Esophagus muscularis mucosa (tissue), 4 donors: Measurements from ENCODE around the gene DLX3. TPM values are rescaled to one million over a fixed set of nuclear protein-coding genes. Genes with fewer than 3 reads are reported as not detected.

Experiments
- DNase-seq: peaks from one replicate; pipeline ENCODE4 v3.0.0-alpha.2; 2017; ENCODE audit errors: extremely low spot score
- H3K27ac ChIP-seq, 4 donors: fragments of 200-600 bp; sonication (generic); replicated peaks in 1 of 4; 1 replicate in 3 of 4; 2 replicates in 1 of 4; pipeline ENCODE4 v1.5.1; 2016 to 2019; ENCODE audit warnings: mild to moderate bottlenecking in 1 of 4
- H3K27me3 ChIP-seq, 4 donors: fragments of 200-600 bp; sonication (generic); one replicate each; pipeline versions ENCODE4 v1.5.1 to v1.6.0; 2016 to 2019
- H3K36me3 ChIP-seq, 4 donors: fragments of 200-600 bp; sonication (generic); one replicate each; pipeline ENCODE4 v1.5.1; 2016 to 2019
- H3K4me1 ChIP-seq, 4 donors: fragments of 200-600 bp; sonication (generic); one replicate each; pipeline ENCODE4 v1.5.1; 2016 to 2019
- H3K4me3 ChIP-seq, 4 donors: fragments of 200-600 bp; sonication (generic); 1 replicate in 2 of 4; 2 replicates in 2 of 4; pipeline ENCODE4 v1.5.1; 2016 to 2019; ENCODE audit warnings: mild to moderate bottlenecking in 4 of 4, moderate library complexity in 1 of 4
- H3K9me3 ChIP-seq, 4 donors: fragments of 200-600 bp; sonication (generic); 1 replicate in 3 of 4; 2 replicates in 1 of 4; pipeline ENCODE4 v1.5.1; 2016 to 2019
- CTCF ChIP-seq, 3 experiments: fragments of 200-600 bp in 2 of 3; fragments of 450-650 bp in 1 of 3; sonication (generic) in 2 of 3; IDR thresholded peaks; one replicate each; pipeline ENCODE4 v1.5.1; 2017 to 2019; ENCODE audit warnings: antibody characterized with exemption in 3 of 3, mild to moderate bottlenecking in 2 of 3, moderate library complexity in 1 of 3
- EP300 ChIP-seq: sonication (generic); formaldehyde crosslinking; IDR thresholded peaks from one replicate; pipeline ENCODE4 v1.6.1; 2017; ENCODE audit warnings: antibody characterized with exemption
- POLR2A ChIP-seq: fragments of 450-650 bp; IDR thresholded peaks from one replicate; pipeline ENCODE4 v1.6.1; 2017; ENCODE audit warnings: antibody characterized with exemption, moderate library complexity, mild to moderate bottlenecking, low read depth
- POLR2AphosphoS5 ChIP-seq, 2 donors: sonication (generic); formaldehyde crosslinking; IDR thresholded peaks; one replicate each; pipeline ENCODE4 v1.6.1; 2017; ENCODE audit warnings: antibody characterized with exemption in 2 of 2
- WGBS: methylation state at CpG from one replicate; pipeline ENCODE4 v1.1.5; 2018; 5-methylcytosine and 5-hydroxymethylcytosine counted together
- intact Hi-C: fragments of 100-400 bp; cut with DNase I; formaldehyde crosslinking; loops from one replicate; pipeline ENCODE4 v1.15.1; 2023
- total RNA-seq, 4 donors: library from RNA; depleted of rRNA; stranded (reverse); fragments of >200 nt; gene quantifications; one replicate each; pipeline versions ENCODE4 v1.1.0 to v1.2.1, GENCODE V29; 2016

Gene DLX3
- total RNA-seq, 4 donors from 2014 or later: 0.32 TPM; not detected in 3

GRCh38 chr17:49976828-49977202, 18.2 kb downstream of the DLX3 start:
- Histone ChIP-seq H3K4me3 (no peak overlapping the region), H3K27me3 (peaks cover 11 to 98% (median 17%) of the 10 kb centered on the region in 4 donors), H3K9me3 (no peaks in the 10 kb centered on the region), H3K36me3 (no peaks in the 10 kb centered on the region), H3K27ac (no peak overlapping the region), H3K4me1 (peaks cover 10 to 13% (median 13%) of the 10 kb centered on the region in 4 donors)
- TF ChIP-seq POLR2AphosphoS5 (IDR thresholded peaks at IDR 0.05) (no peak), EP300 (no peak), CTCF (IDR thresholded peaks at IDR 0.05) (no peak), POLR2A (no peak)
- DNase-seq: no peak
- WGBS: 82% methylated on average over 4 of the region's 4 CpGs
- intact Hi-C loops: no loop called here

DNA sequence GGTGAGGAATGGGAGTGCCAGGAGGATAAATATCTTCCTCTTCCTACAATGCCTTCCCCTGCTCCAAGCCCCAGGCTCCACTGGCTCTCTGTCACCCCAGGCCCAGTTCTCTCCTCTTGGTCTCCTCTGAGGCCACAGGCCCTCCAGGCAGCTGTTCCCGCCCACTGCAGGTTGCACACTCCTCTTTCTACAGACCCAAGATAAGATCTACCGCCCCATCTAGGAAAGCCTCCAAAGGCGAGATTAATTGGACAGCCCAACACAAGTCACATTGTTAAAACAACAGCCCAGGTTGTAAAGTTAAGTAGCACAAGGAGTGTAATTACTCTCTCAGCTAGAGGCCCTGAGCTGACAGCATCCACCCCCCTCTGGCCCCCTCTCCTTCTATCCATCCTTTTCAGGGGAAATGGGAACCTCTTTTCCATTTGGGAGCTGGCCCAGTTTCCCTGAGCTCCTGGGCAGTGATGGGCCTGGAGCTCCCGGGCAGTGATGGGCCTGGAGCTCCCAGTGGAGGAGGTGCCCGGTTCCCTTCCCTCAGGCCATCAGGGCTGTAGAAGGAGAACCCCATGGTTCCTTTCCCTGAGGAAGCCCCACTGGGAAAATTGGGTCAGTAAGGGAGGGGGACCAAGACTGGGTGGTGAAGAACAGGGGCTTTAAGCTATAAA, 18.7 kb downstream of the DLX3 start:
- H3K9me3 ChIP-seq: no peaks in the 10 kb centered on the region
- no peak for DNase-seq
- peaks cover 14 to 18% (median 18%) of the 10 kb centered on the region in 4 donors for H3K4me1 ChIP-seq
- H3K27me3 ChIP-seq: peaks cover 16 to 99% (median 22%) of the 10 kb centered on the region in 4 donors
- intact Hi-C loops: no loop called here
- no peak overlapping the region for H3K4me3 ChIP-seq
- H3K36me3 ChIP-seq: no peaks in the 10 kb centered on the region
- H3K27ac ChIP-seq: no peak overlapping the region
- 76% methylated on average over 5 of the region's 5 CpGs for WGBS
- TF ChIP-seq POLR2A (no peak), POLR2AphosphoS5 (IDR thresholded peaks at IDR 0.05) (no peak), EP300 (no peak), CTCF (IDR thresholded peaks at IDR 0.05) (no peak)

DNA sequence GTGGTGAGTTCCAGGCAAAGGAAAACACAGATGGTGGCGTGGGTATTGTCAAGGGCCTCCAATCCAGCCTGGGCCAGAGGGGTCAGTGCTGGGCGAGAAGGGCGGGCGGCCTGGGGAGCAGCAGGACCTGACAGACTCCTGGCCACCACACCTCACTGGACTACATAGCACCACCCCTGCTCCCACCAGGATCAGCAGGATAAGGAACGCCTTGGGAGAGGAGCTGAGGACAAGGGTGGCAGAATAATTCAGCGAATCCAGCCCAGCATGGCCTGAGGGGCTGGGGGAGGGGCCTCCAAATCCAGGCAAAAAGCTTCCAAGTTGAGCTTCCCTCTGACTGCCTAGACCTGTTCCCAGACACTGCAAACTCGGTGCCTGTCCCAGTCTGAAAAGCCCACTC, 19.5 kb downstream of the DLX3 start:
- Histone ChIP-seq H3K4me1 (peaks cover 14 to 20% (median 19%) of the 10 kb centered on the region in 4 donors), H3K36me3 (no peaks in the 10 kb centered on the region), H3K27ac (no peak overlapping the region), H3K4me3 (no peak overlapping the region), H3K27me3 (peaks cover 16 to 99% (median 30%) of the 10 kb centered on the region in 4 donors), H3K9me3 (no peaks in the 10 kb centered on the region)
- no peak for TF ChIP-seq POLR2AphosphoS5 (IDR thresholded peaks at IDR 0.05)
- no peak for TF ChIP-seq POLR2A
- no peak for TF ChIP-seq EP300
- TF ChIP-seq CTCF (IDR thresholded peaks at IDR 0.05): no peak
- DNase-seq: no peak
- intact Hi-C loops: no loop called here
- 82% methylated on average over 5 of the region's 7 CpGs for WGBS

- H3K4me1 ChIP-seq: peaks cover 30 to 41% (median 39%) of the 10 kb centered on the region in 4 donors
- TF ChIP-seq POLR2AphosphoS5 (IDR thresholded peaks at IDR 0.05) (no peak), CTCF (IDR thresholded peaks at IDR 0.05) (no peak), EP300 (no peak), POLR2A (no peak)
- peaks cover 32 to 100% (median 52%) of the 10 kb centered on the region in 4 donors for H3K27me3 ChIP-seq
- H3K9me3 ChIP-seq: no peaks in the 10 kb centered on the region
- DNase-seq: no peak
- H3K4me3 ChIP-seq: no peak overlapping the region
- intact Hi-C loops: no loop called here
- no peaks in the 10 kb centered on the region for H3K36me3 ChIP-seq
- H3K27ac ChIP-seq: no peak overlapping the region
- WGBS: 27% methylated on average over 1 of the region's 2 CpGs
These were observed 21.8 kb downstream of the DLX3 start for GRCh38 chr17:49973271-49973615.
